Measurements from ENCODE around the gene DCP2. TPM values are rescaled to one million over a fixed set of nuclear protein-coding genes. Genes with fewer than 3 reads are reported as not detected.

Gene DCP2
- total RNA-seq, 2 donors from 2014 or later, result 82.8 to 136 TPM

DNA sequence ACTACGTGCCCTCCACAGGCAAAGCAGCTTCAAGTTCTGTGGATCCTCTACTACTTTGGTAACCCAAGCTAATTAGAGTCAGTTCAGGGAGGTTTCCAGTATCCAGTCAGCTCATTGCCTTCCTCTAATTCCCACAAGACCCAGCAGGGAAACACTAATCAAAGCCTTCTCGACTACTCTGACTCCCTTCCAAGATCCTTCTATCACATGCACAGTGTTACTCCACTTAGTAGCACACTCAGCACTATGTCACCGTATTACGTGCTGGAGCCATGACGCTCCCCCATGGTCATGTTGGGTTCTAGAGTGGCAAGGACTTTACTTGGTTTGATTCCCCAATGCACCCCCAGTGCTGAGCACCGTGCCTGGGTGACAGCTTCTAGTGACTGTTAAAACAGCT, 53.0 kb downstream of the DCP2 start:
- no peak for DNase-seq (ENCODE audit: low spot score in 2 of 2)
- no peak overlapping the region for H3K27ac Mint-ChIP-seq
- no peak for ATAC-seq
- no peaks in the 10 kb centered on the region for H3K9me3 Mint-ChIP-seq
- H3K36me3 Mint-ChIP-seq, result peaks cover 9 to 11% of the 10 kb centered on the region in 2 donors

- no peaks in the 10 kb centered on the region for H3K9me3 Mint-ChIP-seq
- peaks cover 9 to 11% of the 10 kb centered on the region in 2 donors for H3K36me3 Mint-ChIP-seq
- ATAC-seq (no peak), DNase-seq (ENCODE audit: low spot score in 2 of 2) (no peak)
- H3K27ac Mint-ChIP-seq, result peak overlapping the region in 1 of 2 donors; percentile 6
Measured at GRCh38 chr5:113031104-113031503, 54.5 kb downstream of the DCP2 start.

DNA sequence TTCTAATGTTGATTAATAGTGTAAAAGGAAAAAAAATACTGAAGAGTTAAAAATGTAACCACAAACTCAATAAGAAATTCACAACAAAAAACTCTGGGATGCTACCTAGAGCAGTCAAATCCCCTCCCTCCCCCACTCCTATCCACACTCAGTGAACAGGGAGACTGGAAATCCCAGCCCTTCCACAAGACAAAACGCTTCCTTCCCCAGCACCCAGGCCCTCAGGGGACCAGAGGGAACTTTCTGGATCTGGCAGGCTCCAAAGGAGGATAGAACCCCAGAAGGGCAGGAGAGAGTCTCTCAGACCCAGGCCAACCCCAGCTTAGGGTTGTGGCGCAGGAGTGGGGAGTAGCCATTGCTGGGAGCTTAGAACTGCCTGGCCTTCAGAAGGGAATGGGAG, 55.0 kb downstream of the DCP2 start:
- Mint-ChIP-seq H3K36me3 (peaks cover 8 to 9% of the 10 kb centered on the region in 2 donors), H3K9me3 (no peaks in the 10 kb centered on the region), H3K27ac (peak overlapping the region in 1 of 2 donors; percentile 39)
- DNase-seq (ENCODE audit: low spot score in 2 of 2) (no peak), ATAC-seq (no peak)

- no peak for DNase-seq (ENCODE audit: low spot score in 2 of 2)
- H3K9me3 Mint-ChIP-seq, result no peaks in the 10 kb centered on the region
- H3K27ac Mint-ChIP-seq, result no peak overlapping the region
- no peaks in the 10 kb centered on the region for H3K36me3 Mint-ChIP-seq
- ATAC-seq, result peak; percentile 38 to 64
Measured at GRCh38 chr5:113034182-113034773, 57.7 kb downstream of the DCP2 start.

DNA sequence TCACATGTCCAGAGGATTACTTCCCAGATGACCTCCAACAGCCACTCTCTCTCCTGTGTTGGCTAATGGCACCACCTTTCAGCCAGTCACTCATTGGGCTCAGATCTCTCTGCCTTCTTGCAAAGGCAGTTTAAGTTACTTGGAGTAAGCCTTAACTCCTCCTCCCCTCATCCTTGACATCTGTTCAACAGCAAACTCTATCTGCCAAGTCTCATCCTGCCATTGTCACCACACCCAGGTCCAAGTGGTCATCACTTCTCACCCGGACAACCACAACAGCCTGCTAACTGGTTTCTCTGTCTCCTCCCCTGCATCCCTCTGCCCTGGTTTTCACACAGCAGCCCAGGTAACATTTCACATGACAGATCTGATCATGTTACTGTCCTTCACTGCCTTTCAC, 58.5 kb downstream of the DCP2 start:
- ATAC-seq (no peak), DNase-seq (ENCODE audit: low spot score in 2 of 2) (no peak)
- H3K36me3 Mint-ChIP-seq, result no peaks in the 10 kb centered on the region
- no peaks in the 10 kb centered on the region for H3K9me3 Mint-ChIP-seq
- peak overlapping the region in 1 of 2 donors; percentile 75 for H3K27ac Mint-ChIP-seq

GRCh38 chr5:113036321-113036720, 59.7 kb downstream of the DCP2 start:
- ATAC-seq, result no peak
- DNase-seq (ENCODE audit: low spot score in 2 of 2), result no peak
- Mint-ChIP-seq H3K27ac (no peak overlapping the region), H3K36me3 (no peaks in the 10 kb centered on the region), H3K9me3 (no peaks in the 10 kb centered on the region)

GRCh38 chr5:113036826-113037225, 60.2 kb downstream of the DCP2 start:
- ATAC-seq (no peak), DNase-seq (ENCODE audit: low spot score in 2 of 2) (no peak)
- H3K9me3 Mint-ChIP-seq, result no peaks in the 10 kb centered on the region
- no peak overlapping the region for H3K27ac Mint-ChIP-seq
- H3K36me3 Mint-ChIP-seq, result no peaks in the 10 kb centered on the region

GRCh38 chr5:113038136-113038535, 61.5 kb downstream of the DCP2 start:
- DNase-seq (ENCODE audit: low spot score in 2 of 2), result no peak
- no peaks in the 10 kb centered on the region for H3K9me3 Mint-ChIP-seq
- H3K27ac Mint-ChIP-seq, result no peak overlapping the region
- ATAC-seq, result no peak
- no peaks in the 10 kb centered on the region for H3K36me3 Mint-ChIP-seq

- no peaks in the 10 kb centered on the region for H3K36me3 Mint-ChIP-seq
- H3K9me3 Mint-ChIP-seq, result no peaks in the 10 kb centered on the region
- DNase-seq (ENCODE audit: low spot score in 2 of 2) (no peak), ATAC-seq (peak in 1 of 2 donors; percentile 27)
- H3K27ac Mint-ChIP-seq, result no peak overlapping the region
Measured at GRCh38 chr5:113038714-113039113, 62.1 kb downstream of the DCP2 start.

DNA sequence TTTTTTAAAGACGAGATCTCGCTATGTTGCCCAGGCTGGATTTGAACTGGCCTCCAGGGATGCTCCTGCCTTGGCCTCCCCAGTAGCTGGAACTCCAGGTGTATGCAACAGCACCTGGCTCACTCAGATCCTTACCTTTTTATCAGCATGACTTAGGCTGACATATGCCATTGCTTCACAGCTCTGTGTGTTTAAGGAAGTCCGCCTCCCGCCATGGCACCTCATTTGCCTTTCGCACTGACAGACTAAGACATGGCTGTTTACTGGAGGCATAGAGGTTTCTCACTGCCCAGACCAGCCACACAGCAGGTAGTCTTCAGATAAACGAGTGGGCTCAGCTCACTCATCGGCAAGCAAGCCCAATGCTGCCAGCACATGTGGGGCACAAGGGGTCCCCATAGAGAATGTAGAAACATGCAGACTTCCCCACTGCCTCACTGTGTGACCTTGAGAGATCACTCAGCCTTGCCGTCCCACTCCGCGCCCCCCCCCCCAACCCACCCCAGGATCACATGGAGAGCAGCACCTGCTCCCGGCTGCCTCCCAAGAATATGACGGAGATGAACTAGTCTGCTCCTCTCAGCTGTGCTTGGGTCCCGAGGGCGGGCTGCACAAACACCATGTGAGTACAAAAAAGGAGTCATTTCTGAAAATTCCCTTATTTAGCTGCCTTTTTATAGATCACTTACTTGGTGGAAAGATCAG, 62.8 kb downstream of the DCP2 start:
- Mint-ChIP-seq H3K27ac (no peak overlapping the region), H3K9me3 (no peaks in the 10 kb centered on the region), H3K36me3 (no peaks in the 10 kb centered on the region)
- ATAC-seq (no peak), DNase-seq (ENCODE audit: low spot score in 2 of 2) (no peak)

- H3K9me3 Mint-ChIP-seq, result no peaks in the 10 kb centered on the region
- no peak for DNase-seq (ENCODE audit: low spot score in 2 of 2)
Measured at GRCh38 chr5:113039934-113040285, 63.3 kb downstream of the DCP2 start.

GRCh38 chr5:113040672-113041260, 64.2 kb downstream of the DCP2 start:
- Mint-ChIP-seq H3K36me3 (no peaks in the 10 kb centered on the region), H3K9me3 (no peaks in the 10 kb centered on the region), H3K27ac (no peak overlapping the region)
- no peak for ATAC-seq
- no peak for DNase-seq (ENCODE audit: low spot score in 2 of 2)

More at GRCh38 chr5:113039934-113040285, 63.3 kb downstream of the DCP2 start:
- no peak overlapping the region for H3K27ac Mint-ChIP-seq
- H3K36me3 Mint-ChIP-seq, result no peaks in the 10 kb centered on the region
- ATAC-seq, result no peak

- DNase-seq (ENCODE audit: low spot score in 2 of 2) (no peak), ATAC-seq (no peak)
- Mint-ChIP-seq H3K9me3 (no peaks in the 10 kb centered on the region), H3K36me3 (no peaks in the 10 kb centered on the region), H3K27ac (no peak overlapping the region)
Measured at GRCh38 chr5:113042491-113043243, 66.1 kb downstream of the DCP2 start.

- Mint-ChIP-seq H3K27ac (no peak overlapping the region), H3K9me3 (no peaks in the 10 kb centered on the region), H3K36me3 (no peaks in the 10 kb centered on the region)
- no peak for DNase-seq (ENCODE audit: low spot score in 2 of 2)
- ATAC-seq, result no peak
Measured at GRCh38 chr5:113043491-113043931, 66.9 kb downstream of the DCP2 start.

GRCh38 chr5:113044776-113045465, 68.3 kb downstream of the DCP2 start:
- Mint-ChIP-seq H3K36me3 (no peaks in the 10 kb centered on the region), H3K9me3 (no peaks in the 10 kb centered on the region), H3K27ac (no peak overlapping the region)
- DNase-seq (ENCODE audit: low spot score in 2 of 2) (no peak), ATAC-seq (no peak)

DNA sequence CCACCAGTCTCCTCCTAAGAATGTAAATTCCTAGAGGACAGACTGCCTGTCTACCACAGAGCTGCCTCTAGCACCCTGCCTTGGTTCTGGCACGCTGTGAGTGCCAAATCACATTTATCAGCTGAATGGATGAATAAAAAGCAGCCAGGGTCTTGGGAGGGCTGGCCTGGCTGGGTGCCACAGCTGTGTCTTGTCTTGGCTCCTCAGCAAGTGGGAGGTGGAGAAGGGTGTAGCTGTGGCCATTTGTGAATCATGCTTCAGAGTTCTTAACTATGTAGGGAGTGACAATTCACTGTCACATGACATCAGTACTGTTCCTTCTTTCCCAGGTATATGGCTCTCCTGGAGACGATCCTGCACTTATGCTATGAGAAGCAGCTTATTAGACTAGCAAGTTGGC, 70.6 kb downstream of the DCP2 start:
- Mint-ChIP-seq H3K36me3 (no peaks in the 10 kb centered on the region), H3K27ac (no peak overlapping the region), H3K9me3 (no peaks in the 10 kb centered on the region)
- ATAC-seq (no peak), DNase-seq (ENCODE audit: low spot score in 2 of 2) (no peak)
